ENCODE measurements around the gene ATP6V0A4.

- TF ChIP-seq, protein P1, sequence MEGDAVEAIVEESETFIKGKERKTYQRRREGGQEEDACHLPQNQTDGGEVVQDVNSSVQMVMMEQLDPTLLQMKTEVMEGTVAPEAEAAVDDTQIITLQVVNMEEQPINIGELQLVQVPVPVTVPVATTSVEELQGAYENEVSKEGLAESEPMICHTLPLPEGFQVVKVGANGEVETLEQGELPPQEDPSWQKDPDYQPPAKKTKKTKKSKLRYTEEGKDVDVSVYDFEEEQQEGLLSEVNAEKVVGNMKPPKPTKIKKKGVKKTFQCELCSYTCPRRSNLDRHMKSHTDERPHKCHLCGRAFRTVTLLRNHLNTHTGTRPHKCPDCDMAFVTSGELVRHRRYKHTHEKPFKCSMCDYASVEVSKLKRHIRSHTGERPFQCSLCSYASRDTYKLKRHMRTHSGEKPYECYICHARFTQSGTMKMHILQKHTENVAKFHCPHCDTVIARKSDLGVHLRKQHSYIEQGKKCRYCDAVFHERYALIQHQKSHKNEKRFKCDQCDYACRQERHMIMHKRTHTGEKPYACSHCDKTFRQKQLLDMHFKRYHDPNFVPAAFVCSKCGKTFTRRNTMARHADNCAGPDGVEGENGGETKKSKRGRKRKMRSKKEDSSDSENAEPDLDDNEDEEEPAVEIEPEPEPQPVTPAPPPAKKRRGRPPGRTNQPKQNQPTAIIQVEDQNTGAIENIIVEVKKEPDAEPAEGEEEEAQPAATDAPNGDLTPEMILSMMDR (conservative IDR thresholded peaks at IDR 0.05 in 1 of 2, IDR thresholded peaks at IDR 0.05 in 1 of 2; ENCODE audit: low read depth in 1 of 2, low read length in 2 of 2) = no peak
- no peak for TF ChIP-seq EZH2 (IDR thresholded peaks at IDR 0.05; ENCODE audit: low read length, missing control alignments)
Measured at GRCh38 chr7:138822867-138823535, 25.0 kb upstream of the ATP6V0A4 start.

All from fibroblast of lung (primary cell).